SK-N-MC (cell line): Measurements from ENCODE around the gene POPDC3.

Source experiments
- EZH2 ChIP-seq: fragments of 200-600 bp; sonication (generic); IDR thresholded peaks from one replicate; pipeline ENCODE4 v1.6.1; 2017; ENCODE audit warnings: antibody characterized with exemption
- POLR2AphosphoS5 ChIP-seq: IDR thresholded peaks from 2 replicates; pipeline ENCODE4 v1.6.1; 2012; ENCODE audit warnings: mild to moderate bottlenecking, low read depth, low read length, borderline replicate concordance

DNA sequence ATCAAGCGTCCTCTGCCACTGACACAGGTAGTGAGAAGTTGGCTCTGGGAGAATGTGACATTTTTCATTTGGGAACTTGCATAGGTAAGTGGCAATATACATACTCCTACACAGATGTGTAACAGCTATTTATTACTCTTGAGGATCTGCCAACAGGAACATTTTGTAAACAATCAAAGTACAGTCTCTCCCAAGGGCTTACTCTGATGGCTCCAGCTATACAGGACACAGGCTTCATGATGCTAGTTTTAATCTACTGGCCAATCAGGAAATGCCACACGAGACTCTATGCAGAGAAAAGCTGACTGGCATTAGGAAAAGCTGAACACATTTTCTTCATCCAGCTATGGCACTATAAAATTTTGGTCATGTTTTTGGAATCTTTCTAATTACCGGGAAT is 57.8 kb downstream of the POPDC3 start:
- TF ChIP-seq POLR2AphosphoS5 (no peak), EZH2 (no peak)
